Stimulated activated CD8-positive, alpha-beta memory T cell treated with anti-CD3 and anti-CD28 coated beads, Interleukin-12 subunit alpha, Interleukin-12 subunit beta, amount 100 ng/mL, for 24 hours (primary cell): ENCODE results near the gene ACSL1.
"Not testable (repeated sequence)": the region's sequence is repeated elsewhere in the genome, so short reads cannot be mapped to it uniquely, and the experiment has no call there.

Experiments
- DNase-seq: peaks from one replicate; pipeline ENCODE4 v3.0.0-alpha.2; 2020; ENCODE audit errors: extremely low read depth

The ACSL1 gene

GRCh38 chr4:184790826-184791225, 34.9 kb downstream of the ACSL1 start:
- no peak for DNase-seq

GRCh38 chr4:184787766-184788503, 37.8 kb downstream of the ACSL1 start:
- DNase-seq: no peak

GRCh38 chr4:184785813-184786212, 40.0 kb downstream of the ACSL1 start:
- DNase-seq: no peak

- no peak for DNase-seq
Observed at GRCh38 chr4:184784628-184785257, 41.0 kb downstream of the ACSL1 start.

GRCh38 chr4:184782731-184783373, 42.9 kb downstream of the ACSL1 start:
- DNase-seq: no peak

GRCh38 chr4:184779160-184779559, 46.6 kb downstream of the ACSL1 start:
- not testable (repeated sequence) for DNase-seq

- no peak for DNase-seq
Observed at GRCh38 chr4:184778325-184778724, 47.4 kb downstream of the ACSL1 start.

GRCh38 chr4:184776821-184777220, 48.9 kb downstream of the ACSL1 start:
- no peak for DNase-seq

- no peak for DNase-seq
Observed at GRCh38 chr4:184775854-184776555, 49.8 kb downstream of the ACSL1 start.

GRCh38 chr4:184774152-184774551, 51.6 kb downstream of the ACSL1 start:
- DNase-seq: no peak

- DNase-seq: no peak
Observed at GRCh38 chr4:184771416-184771815, 54.4 kb downstream of the ACSL1 start.

- no peak for DNase-seq
Observed at GRCh38 chr4:184769141-184769765, 56.5 kb downstream of the ACSL1 start.

GRCh38 chr4:184768296-184768695, 57.5 kb downstream of the ACSL1 start:
- no peak for DNase-seq

- DNase-seq: no peak
Observed at GRCh38 chr4:184766446-184766845, 59.3 kb downstream of the ACSL1 start.

- no peak for DNase-seq
Observed at GRCh38 chr4:184765473-184766340, 60.1 kb downstream of the ACSL1 start.

- DNase-seq: no peak
Observed at GRCh38 chr4:184764601-184765000, 61.2 kb downstream of the ACSL1 start.

- DNase-seq: no peak
Observed at GRCh38 chr4:184763150-184763780, 62.5 kb downstream of the ACSL1 start.

GRCh38 chr4:184762100-184762499, 63.7 kb downstream of the ACSL1 start:
- DNase-seq: no peak

GRCh38 chr4:184760681-184761080, 65.1 kb downstream of the ACSL1 start:
- DNase-seq: no peak

- DNase-seq: no peak
Observed at GRCh38 chr4:184757810-184758209, 68.0 kb downstream of the ACSL1 start.
